NCI-H2029 (cell line): ENCODE results near the gene OR52W1.

Experiments used
- DNase-seq: peaks from one replicate; lab custom pipeline; 2025; lab: John Stamatoyannopoulos, UW

The OR52W1 gene, protein sequence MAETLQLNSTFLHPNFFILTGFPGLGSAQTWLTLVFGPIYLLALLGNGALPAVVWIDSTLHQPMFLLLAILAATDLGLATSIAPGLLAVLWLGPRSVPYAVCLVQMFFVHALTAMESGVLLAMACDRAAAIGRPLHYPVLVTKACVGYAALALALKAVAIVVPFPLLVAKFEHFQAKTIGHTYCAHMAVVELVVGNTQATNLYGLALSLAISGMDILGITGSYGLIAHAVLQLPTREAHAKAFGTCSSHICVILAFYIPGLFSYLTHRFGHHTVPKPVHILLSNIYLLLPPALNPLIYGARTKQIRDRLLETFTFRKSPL

DNA sequence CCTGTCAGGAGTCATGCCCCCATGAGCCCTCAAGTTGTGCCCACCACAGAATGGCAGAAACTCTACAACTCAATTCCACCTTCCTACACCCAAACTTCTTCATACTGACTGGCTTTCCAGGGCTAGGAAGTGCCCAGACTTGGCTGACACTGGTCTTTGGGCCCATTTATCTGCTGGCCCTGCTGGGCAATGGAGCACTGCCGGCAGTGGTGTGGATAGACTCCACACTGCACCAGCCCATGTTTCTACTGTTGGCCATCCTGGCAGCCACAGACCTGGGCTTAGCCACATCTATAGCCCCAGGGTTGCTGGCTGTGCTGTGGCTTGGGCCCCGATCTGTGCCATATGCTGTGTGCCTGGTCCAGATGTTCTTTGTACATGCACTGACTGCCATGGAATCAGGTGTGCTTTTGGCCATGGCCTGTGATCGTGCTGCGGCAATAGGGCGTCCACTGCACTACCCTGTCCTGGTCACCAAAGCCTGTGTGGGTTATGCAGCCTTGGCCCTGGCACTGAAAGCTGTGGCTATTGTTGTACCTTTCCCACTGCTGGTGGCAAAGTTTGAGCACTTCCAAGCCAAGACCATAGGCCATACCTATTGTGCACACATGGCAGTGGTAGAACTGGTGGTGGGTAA is at the start of gene OR52W1:
Gene OR52W1, plus strand, starts transcription at position 51 of the 637 bp plus-strand sequence. Its CDS starts 0 bp downstream, at position 51.
- no peak for DNase-seq

GRCh38 chr11:6151117-6151516 is 47.9 kb upstream of the OR52W1 start:
- no peak for DNase-seq

DNA sequence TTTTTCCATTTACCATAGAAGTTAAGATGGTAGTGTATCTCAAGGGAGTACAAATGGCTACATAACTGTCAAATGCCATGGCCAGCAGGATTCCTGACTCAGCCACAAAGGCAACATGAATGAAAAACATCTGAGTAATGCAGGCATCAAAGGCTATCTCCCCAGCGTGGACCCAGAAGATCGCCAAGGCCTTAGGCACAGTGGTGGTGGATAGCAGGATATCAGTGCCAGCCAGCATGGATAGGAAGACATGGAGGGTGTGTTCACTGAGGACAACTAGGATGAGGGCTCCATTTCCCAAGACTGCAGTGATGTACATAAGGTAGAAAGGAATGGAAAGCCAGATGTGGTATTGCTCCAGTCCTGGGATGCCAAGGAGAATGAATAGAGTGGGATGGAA is 46.9 kb upstream of the OR52W1 start:
- DNase-seq: no peak

- no peak for DNase-seq
Measured at GRCh38 chr11:6156628-6157359, 42.2 kb upstream of the OR52W1 start.

DNA sequence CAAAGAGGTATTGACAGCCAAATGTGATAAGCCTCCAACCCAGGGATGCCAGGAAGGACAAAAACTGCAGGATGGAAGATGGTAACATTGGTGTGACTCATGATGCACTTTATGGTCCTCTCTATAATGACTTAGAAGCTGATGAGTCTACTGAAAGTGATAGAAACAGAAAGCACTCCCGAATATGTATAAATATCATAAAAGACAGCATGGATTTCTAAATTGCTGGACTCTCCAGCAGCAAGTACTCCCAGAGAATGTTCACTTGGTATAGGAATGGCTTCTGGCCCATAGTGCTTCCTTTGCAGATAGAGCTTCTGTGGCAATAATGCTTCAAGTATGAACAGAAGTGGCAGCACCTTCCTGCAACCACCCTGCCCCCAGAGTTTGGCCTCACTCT is 28.8 kb upstream of the OR52W1 start, which contains the start of gene OR52B2:
Gene OR52B2, minus strand, starts transcription at position 101 of the 400 bp plus-strand sequence. Its CDS starts 0 bp downstream, at position 101.
- DNase-seq: no peak

- DNase-seq: no peak
Measured at GRCh38 chr11:6175440-6175839, 23.6 kb upstream of the OR52W1 start.

GRCh38 chr11:6191742-6192141 is 7.3 kb upstream of the OR52W1 start:
- no peak for DNase-seq

GRCh38 chr11:6194065-6194581 is 4.9 kb upstream of the OR52W1 start:
- no peak for DNase-seq

GRCh38 chr11:6196396-6196795 is 2.6 kb upstream of the OR52W1 start:
- DNase-seq: no peak

DNA sequence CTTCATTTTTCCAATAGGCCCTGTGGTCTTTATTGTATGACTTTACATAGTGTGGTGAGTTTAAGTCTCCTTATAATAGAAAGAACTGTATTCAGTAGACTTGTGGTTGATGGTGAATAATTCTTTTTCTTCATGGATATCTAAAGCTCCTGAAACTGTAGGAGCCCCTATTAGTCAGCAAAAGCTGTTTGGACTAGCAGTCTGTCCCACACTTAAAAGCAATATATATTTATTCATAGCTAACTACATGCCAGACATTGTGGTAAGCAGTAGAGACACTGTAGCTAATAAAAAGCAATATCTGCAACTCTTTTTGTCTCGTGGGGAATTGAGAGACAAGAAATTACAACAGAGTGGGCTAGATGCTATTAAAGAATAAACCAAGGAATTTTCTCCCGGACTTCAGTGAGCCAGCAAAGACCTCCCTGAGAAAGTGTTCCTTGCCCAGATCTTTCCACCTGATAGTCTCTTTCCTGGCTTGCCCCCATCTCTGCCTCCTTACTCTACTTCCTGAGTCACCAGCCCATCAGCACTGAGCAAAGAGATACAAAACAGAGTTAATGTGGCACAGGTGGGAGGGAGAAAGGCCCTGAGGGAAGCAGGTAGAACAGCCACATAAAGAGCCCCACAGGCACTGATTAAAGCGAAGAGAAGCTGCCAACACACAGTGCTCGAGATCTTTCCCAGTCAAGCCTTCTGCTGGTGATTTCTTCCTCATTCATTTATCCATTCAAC is 1.4 kb upstream of the OR52W1 start:
- DNase-seq: no peak

DNA sequence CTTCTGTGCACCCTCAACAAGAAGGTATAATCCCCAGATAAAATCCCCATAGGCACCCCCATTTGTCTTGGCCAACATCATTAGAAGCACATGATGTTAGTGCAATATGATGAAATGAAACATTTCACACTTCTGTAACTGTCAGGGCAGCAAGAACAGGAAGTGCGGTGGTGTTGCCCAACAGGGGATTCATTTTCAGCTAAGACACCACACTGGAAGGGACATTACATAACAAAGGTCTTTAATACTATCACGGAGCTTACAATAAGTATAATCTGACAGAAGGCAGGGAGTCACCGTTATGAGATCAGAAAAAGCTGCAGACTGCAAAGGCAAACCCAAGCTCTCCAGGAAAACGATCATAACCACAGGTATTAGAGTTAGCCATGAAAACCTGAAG is 2.0 kb downstream of the OR52W1 start:
- DNase-seq: no peak

GRCh38 chr11:6201481-6201880 is 2.5 kb downstream of the OR52W1 start:
- DNase-seq: no peak

DNA sequence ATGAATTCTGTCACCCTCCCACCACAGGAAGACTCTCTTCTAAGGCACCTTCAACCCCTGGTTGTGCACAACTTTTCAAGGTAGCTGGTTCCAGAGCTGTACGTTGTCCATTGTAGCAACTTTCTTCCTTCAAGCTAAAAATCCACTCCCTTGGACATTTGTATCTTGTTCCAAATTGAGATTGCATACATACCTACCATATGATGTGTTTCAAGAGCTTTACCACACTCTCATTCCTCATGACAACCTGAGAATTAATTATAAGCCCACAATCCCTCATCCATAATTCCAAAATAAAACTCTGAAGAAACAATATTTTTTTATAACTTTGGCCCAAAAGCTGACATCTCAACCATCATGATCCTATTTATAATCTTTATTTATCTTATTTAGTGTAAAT is 3.0 kb downstream of the OR52W1 start:
- DNase-seq: no peak

DNA sequence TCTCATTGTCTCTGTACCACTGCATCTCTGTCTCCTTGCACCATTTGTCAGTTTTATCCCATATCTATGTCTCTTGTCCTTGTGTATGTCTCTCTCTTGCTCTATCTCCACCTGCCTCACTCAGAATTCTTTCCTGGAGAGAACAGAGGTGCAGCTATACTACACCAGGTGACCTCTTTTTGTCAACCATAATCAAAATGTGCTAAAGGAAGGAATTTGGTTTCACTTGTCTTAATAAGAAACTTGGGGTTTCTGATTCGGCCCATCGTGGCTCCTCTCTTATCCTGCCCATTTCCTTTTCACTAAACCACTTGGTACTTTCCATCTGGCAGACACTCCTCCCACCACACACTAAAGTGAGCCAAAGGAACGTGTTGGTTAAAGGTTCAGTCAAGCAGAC is 4.3 kb downstream of the OR52W1 start:
- DNase-seq: no peak

GRCh38 chr11:6204706-6205105 is 5.7 kb downstream of the OR52W1 start:
- DNase-seq: no peak

GRCh38 chr11:6205366-6205765 is 6.3 kb downstream of the OR52W1 start, which contains the start of gene C11orf42:
TSS of gene C11orf42 (plus strand) at chr11:6205557. CDS start at chr11:6205616, 59 bp downstream.
- no peak for DNase-seq

- no peak for DNase-seq
Measured at GRCh38 chr11:6206456-6207180, 7.6 kb downstream of the OR52W1 start.

- DNase-seq: no peak
Measured at GRCh38 chr11:6209801-6210200, 10.8 kb downstream of the OR52W1 start.

DNA sequence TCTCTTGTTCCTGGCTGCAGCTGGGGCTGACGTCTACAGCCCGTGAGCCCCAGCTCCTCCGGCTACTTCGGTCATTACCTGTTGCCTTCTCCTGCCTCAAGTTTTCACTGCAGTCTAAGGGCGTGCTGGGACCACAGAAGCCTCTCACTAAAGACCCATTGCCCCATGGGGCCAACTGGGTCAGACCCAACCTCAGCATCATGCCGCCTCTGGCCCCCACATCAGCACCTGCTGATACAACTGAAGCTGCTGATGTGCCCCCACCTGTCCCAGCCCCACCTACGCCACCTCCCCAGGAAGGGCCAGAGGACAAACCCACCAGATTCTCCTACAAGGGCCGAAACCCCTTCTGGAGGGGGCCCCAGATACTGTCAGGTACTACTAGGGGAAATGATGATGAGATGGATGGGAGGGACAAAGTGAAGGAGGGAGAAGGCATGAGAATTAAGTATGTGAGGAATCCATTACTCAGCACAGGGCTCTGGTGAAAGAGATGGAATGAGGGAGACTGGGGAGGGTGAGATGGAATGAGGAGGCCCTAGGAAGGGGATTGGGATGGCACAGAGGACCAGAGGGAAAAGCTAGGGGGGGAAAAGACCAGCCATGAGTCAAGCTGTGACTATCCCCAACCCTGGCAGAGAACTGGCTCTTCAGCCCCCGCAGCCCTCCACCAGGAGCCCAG is 11.4 kb downstream of the OR52W1 start:
- no peak for DNase-seq

DNA sequence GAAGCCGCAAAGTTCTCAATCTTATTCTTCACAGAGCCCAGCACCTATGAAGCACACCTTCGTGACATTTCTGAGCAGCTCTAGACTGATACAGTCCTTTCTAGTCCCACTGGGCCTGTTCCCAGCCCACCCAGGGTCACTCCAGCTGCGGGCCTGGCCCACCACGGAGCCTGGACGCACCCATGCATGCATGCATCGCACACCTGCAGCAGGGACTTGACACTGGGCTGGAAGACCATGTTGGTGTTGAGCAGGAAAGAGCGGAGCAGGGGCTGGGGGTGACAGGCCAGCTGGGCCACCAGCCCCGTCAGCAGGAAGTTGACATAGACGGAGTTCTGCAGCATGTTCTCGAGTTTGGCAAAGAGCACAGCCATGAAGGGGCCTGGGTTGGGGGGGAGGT is 15.5 kb downstream of the OR52W1 start:
- no peak for DNase-seq

GRCh38 chr11:6216501-6216900 is 17.5 kb downstream of the OR52W1 start:
- no peak for DNase-seq
